NOMO-1 treated with dmso at 0.1 percent for 144 hours (cell line): ENCODE measurements around the gene PTCH1.

Experiments
- DNase-seq: peaks from one replicate; lab custom pipeline; 2025; ENCODE audit not compliant: unreplicated experiment; lab: John Stamatoyannopoulos, UW

PTCH1 gene

GRCh38 chr9:95512709-95513095 lies 4.1 kb downstream of the PTCH1 start:
- DNase-seq = peak; percentile 26

DNA sequence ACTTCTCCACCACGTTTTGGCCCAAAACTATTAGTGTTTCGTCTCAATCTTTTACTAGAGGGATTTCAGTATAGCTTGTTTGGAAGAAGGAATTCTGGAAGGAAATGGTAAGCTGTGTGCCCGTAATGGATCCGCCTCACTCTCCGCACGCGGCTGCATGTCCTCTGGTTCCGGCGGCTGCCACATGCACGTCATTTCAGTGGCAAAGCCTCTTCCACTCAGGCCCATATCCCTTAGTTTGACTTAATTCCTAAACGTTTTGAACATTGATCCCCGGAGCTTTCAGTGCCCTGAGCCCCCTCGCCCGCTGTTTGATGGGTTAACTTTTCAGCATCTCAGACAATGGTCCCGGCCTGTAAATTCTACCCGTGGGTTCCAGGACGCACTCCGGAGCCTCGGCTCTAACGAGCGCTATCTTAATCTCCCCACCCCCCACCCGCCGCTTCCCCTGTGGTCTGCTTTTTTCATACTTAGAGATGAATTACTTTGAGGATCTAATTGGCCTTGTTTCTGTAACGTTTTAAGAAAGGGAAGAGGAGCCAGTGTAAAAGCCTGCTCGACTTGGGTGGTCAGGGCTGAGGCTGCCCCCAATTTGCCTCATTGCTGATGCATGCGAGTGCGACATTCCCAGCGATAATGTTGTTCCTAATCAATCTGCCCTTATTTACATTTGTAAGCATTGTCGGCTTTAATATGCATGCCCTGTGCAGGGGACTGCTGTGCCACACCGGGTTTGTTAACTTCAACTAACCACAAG lies 4.6 kb downstream of the PTCH1 start:
- no peak for DNase-seq

DNA sequence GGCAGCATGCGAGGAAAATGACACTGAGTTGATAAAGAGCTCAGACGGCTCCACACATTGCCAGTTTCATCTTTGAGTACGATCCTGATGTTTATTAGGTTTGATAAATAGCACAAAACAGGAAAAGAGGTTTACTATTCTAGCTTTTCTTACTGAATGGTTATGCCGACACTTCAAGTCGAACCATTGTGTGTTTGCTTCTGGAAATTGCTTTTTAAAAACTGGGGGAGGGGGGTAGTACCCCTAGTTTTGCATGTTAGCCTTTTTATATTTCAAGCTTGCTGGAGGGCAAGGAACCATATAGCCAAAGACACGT lies 5.2 kb downstream of the PTCH1 start:
- no peak for DNase-seq

- DNase-seq = peak; percentile 64
Measured at GRCh38 chr9:95510709-95511615, 5.8 kb downstream of the PTCH1 start.

- no peak for DNase-seq
Measured at GRCh38 chr9:95509851-95510708, 6.7 kb downstream of the PTCH1 start.

DNA sequence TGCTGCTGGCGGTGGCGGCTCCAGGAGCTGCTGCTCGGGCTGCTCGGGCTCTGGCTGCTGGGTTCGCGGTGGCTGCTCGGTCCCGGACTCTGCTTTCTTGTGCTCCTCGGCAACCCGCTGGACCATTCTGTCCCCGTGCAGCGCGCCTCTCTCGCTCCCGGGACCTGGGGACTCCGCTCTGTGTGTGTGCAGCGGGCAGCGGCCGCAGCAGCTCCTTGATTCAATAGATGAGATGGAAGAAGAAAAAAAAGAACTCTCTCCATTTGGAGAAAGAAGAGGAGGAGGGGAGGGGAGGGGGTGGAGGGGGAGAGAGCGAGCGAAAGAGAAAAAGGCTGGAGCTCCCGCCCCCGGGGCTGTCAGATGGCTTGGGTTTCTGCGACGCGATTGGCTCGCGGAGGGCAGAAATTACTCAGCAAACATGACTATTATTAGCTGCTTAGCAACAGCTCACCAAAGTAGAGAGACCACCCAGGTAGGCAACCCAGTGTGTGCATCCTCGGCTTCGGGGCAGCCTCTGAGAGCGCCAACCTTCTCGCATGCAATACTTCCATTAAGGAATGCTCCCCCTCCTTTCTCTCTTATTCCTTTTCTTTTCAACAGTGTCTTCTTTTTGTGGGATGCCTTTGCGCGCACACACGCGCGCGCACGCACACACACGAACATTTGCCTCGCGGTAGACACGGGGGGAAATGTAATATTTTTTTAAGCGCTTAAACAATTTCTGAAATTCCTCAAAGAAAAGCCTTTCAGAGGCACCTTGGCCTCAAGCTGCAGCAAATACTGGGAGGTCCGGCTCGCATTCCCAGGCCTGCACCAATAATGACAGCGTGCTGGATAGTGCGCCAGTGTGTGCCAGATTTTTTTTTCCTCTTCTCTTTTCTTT lies 7.6 kb downstream of the PTCH1 start:
- DNase-seq = no peak

- no peak for DNase-seq
Measured at GRCh38 chr9:95508242-95508967, 8.4 kb downstream of the PTCH1 start.

- DNase-seq = no peak
Measured at GRCh38 chr9:95507464-95508241, 9.1 kb downstream of the PTCH1 start.

DNA sequence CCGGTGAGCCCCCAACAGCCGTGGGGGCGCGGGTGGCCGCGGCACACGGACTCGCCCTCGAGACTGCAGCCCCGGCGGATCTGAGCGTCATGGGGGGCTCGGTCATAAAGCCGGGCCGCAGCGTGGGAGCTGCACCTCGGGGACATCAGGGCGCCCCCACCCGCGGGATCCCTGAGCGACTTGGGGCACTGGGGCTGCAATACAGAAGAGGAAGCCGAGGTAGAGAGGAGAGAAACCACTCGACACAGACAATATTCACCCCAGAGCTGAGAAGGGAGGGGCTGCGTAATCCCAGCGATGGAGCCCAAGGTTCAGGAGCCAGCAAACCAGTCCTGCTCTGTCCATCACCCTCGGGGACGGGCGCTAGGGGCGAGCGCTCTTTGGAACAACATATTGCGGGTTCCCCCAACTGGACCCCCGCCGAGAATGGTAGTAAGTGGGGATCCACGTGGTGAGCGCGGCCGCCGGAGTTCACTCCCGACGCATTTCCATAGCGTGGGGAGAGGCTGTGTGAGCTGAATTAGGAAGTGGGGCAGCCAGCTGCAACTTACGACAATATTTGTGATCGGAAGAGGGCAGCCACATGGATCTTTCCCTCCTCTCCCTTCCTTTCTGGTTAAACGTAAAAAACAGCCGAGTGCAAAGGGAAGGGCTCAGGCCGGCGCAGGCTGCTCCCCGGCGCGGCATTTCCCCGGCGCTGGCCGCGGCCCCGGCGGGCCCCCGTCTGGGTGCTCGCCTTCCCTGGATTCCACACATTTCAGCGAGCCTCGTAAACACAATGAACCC lies 9.9 kb downstream of the PTCH1 start:
- DNase-seq = peak; percentile 44

DNA sequence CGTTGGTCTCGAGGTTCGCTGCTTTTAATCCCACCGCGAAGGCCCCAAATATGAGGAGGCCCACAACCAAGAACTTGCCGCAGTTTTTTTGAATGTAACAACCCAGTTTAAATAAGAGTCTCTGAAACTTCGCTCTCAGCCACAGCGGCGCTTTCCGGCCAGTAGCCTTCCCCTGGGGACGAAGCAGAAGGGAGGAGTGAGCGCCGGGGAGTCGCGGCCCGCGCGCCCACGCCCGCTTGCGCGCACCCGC lies 10.4 kb downstream of the PTCH1 start:
- no peak for DNase-seq

- no peak for DNase-seq
Measured at GRCh38 chr9:95505717-95506427, 10.9 kb downstream of the PTCH1 start.

- DNase-seq = no peak
Measured at GRCh38 chr9:95505072-95505716, 11.6 kb downstream of the PTCH1 start.

DNA sequence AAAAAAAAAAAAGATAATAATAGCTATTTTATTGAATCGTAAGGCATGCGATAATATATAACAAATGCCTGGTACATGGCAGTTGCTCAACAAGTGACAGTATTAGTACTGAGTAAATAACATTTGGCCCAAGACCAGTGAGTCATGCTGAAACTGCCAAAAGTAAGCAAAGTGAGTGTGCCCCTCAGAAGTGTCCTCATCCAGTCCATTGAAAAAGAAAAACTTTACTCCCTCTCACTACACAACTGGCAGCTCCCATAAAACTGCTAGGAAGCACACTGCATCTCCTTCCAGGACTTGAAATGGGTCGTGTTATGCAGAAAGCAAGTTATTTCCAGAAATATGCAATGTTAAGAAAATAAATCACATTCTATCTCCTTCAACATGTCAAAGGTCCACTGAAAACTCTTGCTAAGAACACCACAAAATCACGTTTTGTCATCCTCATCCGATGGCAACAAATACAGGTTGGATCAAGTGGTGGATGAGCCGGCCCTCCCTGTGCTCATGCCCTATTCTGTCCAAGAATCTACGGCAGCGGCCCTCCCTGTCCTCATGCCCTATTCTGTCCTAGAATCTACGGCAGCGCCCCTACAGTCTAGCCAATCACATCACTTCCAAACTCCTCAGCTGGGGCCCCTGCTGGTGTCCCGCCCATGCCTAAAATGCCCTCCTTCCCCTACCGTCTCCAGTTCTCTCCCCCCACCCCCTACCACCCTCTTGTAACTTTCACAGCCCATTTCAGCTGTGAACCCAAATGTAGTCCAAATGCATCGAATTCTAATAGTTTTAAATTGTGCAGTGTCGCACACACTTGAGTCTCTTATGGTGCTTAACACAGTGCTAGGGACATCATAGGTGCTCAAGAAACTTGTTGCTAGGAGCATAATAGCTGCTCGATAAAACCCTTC lies 12.5 kb downstream of the PTCH1 start:
- no peak for DNase-seq

- DNase-seq = no peak
Measured at GRCh38 chr9:95503369-95503768, 13.4 kb downstream of the PTCH1 start.

GRCh38 chr9:95502248-95502647 lies 14.5 kb downstream of the PTCH1 start:
- no peak for DNase-seq

- DNase-seq = no peak
Measured at GRCh38 chr9:95499847-95500246, 16.9 kb downstream of the PTCH1 start.
